H1 (cell line): Measurements from ENCODE around the gene CDK19. TPM values are rescaled to one million over a fixed set of nuclear protein-coding genes. Genes with fewer than 3 reads are reported as not detected.

Source experiments
- ATF2 ChIP-seq: IDR thresholded peaks from 2 replicates; pipeline ENCODE4 v1.6.1; 2012; ENCODE audit warnings: low read length, inconsistent platforms
- CHD1 ChIP-seq: IDR thresholded peaks from 2 replicates; pipeline ENCODE4 v1.6.1; 2012; ENCODE audit warnings: low read depth, low read length, improper control_type of control experiment
- RAD21 ChIP-seq, 2 experiments: IDR thresholded peaks in 1 of 2; conservative IDR thresholded peaks in 1 of 2; 2 replicates each; pipeline ENCODE4 v1.6.1; 2011; ENCODE audit warnings: low read depth in 2 of 2, low read length in 2 of 2, improper control_type of control experiment in 1 of 2, inconsistent platforms in 1 of 2, mild to moderate bottlenecking in 1 of 2, moderate library complexity in 1 of 2
- RBBP5 ChIP-seq: IDR thresholded peaks from 2 replicates; pipeline ENCODE4 v1.7.1; 2012; ENCODE audit warnings: low read depth, mild to moderate bottlenecking, inconsistent platforms, low read length, moderate library complexity, borderline replicate concordance
- polyA plus RNA-seq, 7 experiments: library from polyadenylated mRNA; depleted of rRNA in 3 of 7; stranded (reverse) in 5 of 7; unstranded in 2 of 7; fragments of >200 nt in 5 of 7; fragments of 200-250 nt in 2 of 7; gene quantifications; 1 replicate in 5 of 7; 2 replicates in 1 of 7; 4 replicates in 1 of 7; pipeline versions ENCODE4 v1.2.1 to v1.2.3, GENCODE V29; 2011 to 2013; ENCODE audit warnings: missing spikeins in 2 of 7, mixed read lengths in 2 of 7
- total RNA-seq: library from RNA; stranded (reverse); fragmentation: NEBNext Ultra II Directional; extraction: Animal tissue kit (Norgen Biotek cat#: 25700); gene quantifications from 2 replicates; pipeline ENCODE4 v1.2.1, GENCODE V29; 2021

Gene CDK19
- total and polyA plus RNA-seq, 2 of the 8 experiments (the other 6 are each of a cell fraction or from before 2014, with no cell fraction given): 4.9 to 12.6 TPM

- TF ChIP-seq ATF2 (no peak), RAD21 (IDR thresholded peaks at IDR 0.05 in 1 of 2, conservative IDR thresholded peaks at IDR 0.05 in 1 of 2; ENCODE audit: low read depth in 2 of 2, low read length in 2 of 2) (no peak), CHD1 (no peak), RBBP5 (no peak)
These were observed 253.6 kb downstream of the CDK19 start (continued) for GRCh38 chr6:110561696-110562095.
